Measurements from ENCODE around the gene LYPD8.

Gene LYPD8

GRCh38 chr1:248697907-248698306 is 57.7 kb downstream of the LYPD8 start:
- Histone ChIP-seq H3K27me3 (ENCODE audit: low read depth, low read length) (no peaks in the 10 kb centered on the region), H3K9me3 (ENCODE audit: control insufficient read depth in 1 of 2, low read length in 2 of 2) (no peaks in the 10 kb centered on the region), H3K27ac (ENCODE audit: low read length) (no peak overlapping the region), H3K36me3 (ENCODE audit: control insufficient read depth in 1 of 2, insufficient read depth in 2 of 2, low read length in 2 of 2) (no peaks in the 10 kb centered on the region), H3K4me1 (ENCODE audit: control insufficient read depth in 1 of 2, insufficient read depth in 2 of 2, low read length in 2 of 2) (no peaks in the 10 kb centered on the region), H3K4me3 (ENCODE audit: low read depth in 1 of 2, low read length in 2 of 2) (no peak overlapping the region)

DNA sequence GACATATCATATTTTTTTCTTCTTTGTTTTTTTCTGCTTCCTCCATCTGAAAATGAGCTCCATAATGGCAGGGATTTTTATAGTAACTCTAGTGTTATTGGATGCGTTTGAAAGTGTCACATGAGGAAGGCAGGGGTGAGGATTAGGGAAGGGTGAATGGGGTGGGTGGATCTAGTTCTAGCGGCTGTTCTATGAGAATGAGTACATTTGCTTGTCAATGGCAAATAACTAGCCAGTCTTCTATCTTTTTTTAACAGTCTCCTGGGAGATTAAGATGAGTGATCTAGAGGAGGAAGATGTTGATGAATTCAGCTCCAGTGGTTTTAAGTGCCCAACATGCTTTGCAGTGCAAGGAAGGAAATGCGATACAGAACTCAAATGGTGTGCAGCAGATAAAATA is 58.8 kb downstream of the LYPD8 start:
- Histone ChIP-seq H3K27me3 (ENCODE audit: low read depth, low read length) (no peaks in the 10 kb centered on the region), H3K9me3 (ENCODE audit: control insufficient read depth in 1 of 2, low read length in 2 of 2) (no peaks in the 10 kb centered on the region), H3K36me3 (ENCODE audit: control insufficient read depth in 1 of 2, insufficient read depth in 2 of 2, low read length in 2 of 2) (no peaks in the 10 kb centered on the region), H3K4me1 (ENCODE audit: control insufficient read depth in 1 of 2, insufficient read depth in 2 of 2, low read length in 2 of 2) (no peaks in the 10 kb centered on the region), H3K4me3 (ENCODE audit: low read depth in 1 of 2, low read length in 2 of 2) (no peak overlapping the region), H3K27ac (ENCODE audit: low read length) (no peak overlapping the region)

DNA sequence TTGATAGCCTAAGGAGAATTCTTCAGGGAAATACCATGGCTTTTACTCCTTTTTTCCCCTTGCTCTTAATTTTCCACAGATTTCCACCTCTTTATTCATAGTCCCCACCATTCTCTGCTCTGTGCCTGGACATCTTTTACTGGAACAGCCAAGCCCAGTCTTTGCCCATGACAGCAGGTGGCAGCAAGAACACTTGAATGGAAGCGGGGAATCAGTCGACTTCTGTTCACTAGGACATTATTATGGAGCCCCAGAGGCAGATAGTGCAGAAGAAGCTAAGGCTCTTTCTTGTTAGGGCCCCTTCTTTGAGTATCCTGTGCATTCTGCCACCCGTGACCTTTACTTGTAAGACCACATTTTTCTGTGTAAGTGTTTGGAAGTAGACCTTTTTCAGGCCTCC is 59.3 kb downstream of the LYPD8 start:
- no peaks in the 10 kb centered on the region for H3K9me3 ChIP-seq (ENCODE audit: control insufficient read depth in 1 of 2, low read length in 2 of 2)
- H3K27ac ChIP-seq (ENCODE audit: low read length) = no peak overlapping the region
- H3K27me3 ChIP-seq (ENCODE audit: low read depth, low read length) = no peaks in the 10 kb centered on the region
- H3K36me3 ChIP-seq (ENCODE audit: control insufficient read depth in 1 of 2, insufficient read depth in 2 of 2, low read length in 2 of 2) = no peaks in the 10 kb centered on the region
- H3K4me3 ChIP-seq (ENCODE audit: low read depth in 1 of 2, low read length in 2 of 2) = no peak overlapping the region
- H3K4me1 ChIP-seq (ENCODE audit: control insufficient read depth in 1 of 2, insufficient read depth in 2 of 2, low read length in 2 of 2) = no peaks in the 10 kb centered on the region

DNA sequence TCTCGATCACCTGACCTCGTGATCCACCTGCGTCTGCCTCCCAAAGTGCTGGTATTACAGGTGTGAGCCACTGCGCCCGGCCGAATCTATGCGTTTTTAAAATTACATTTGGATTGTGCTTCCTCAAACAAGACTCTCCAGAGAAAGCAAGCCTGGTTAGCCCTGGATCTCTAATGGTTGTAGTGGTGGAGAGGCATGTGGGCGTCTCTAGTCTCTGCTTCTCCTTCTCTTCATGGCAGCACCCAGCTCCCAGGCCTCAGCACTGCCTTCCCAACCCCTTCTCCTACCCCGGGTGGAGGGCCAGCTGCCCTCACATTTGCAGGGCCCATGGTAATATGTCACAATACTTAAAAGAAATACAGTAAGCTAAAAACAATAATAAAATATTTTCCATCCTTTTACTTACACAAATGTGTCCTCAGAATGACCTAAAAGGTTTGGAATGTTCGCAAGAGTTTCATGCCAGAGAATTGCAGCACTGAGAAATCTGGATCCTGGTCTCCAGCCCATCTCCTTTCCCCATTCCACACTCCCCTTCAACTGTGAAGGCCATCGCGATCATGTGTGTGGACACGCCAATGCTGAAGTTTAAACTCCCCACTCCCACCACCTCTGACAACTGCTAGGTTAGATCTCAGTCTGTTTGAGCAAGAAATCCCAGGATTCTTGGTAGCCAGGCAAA is 60.0 kb downstream of the LYPD8 start:
- Histone ChIP-seq H3K27me3 (ENCODE audit: low read depth, low read length) (no peaks in the 10 kb centered on the region), H3K27ac (ENCODE audit: low read length) (no peak overlapping the region), H3K4me3 (ENCODE audit: low read depth in 1 of 2, low read length in 2 of 2) (no peak overlapping the region), H3K4me1 (ENCODE audit: control insufficient read depth in 1 of 2, insufficient read depth in 2 of 2, low read length in 2 of 2) (no peaks in the 10 kb centered on the region), H3K9me3 (ENCODE audit: control insufficient read depth in 1 of 2, low read length in 2 of 2) (no peaks in the 10 kb centered on the region), H3K36me3 (ENCODE audit: control insufficient read depth in 1 of 2, insufficient read depth in 2 of 2, low read length in 2 of 2) (no peaks in the 10 kb centered on the region)

GRCh38 chr1:248691567-248692155 is 63.9 kb downstream of the LYPD8 start:
- Histone ChIP-seq H3K4me3 (ENCODE audit: low read depth in 1 of 2, low read length in 2 of 2) (no peak overlapping the region), H3K9me3 (ENCODE audit: control insufficient read depth in 1 of 2, low read length in 2 of 2) (peaks cover 0 to 8% of the 10 kb centered on the region in 2 donors), H3K36me3 (ENCODE audit: control insufficient read depth in 1 of 2, insufficient read depth in 2 of 2, low read length in 2 of 2) (no peaks in the 10 kb centered on the region), H3K27ac (ENCODE audit: low read length) (no peak overlapping the region), H3K4me1 (ENCODE audit: control insufficient read depth in 1 of 2, insufficient read depth in 2 of 2, low read length in 2 of 2) (no peaks in the 10 kb centered on the region), H3K27me3 (ENCODE audit: low read depth, low read length) (no peaks in the 10 kb centered on the region)

Measured in muscle layer of duodenum (tissue), 2 donors.